ENCODE measurements around the gene DCN. TPM values are rescaled to one million over a fixed set of nuclear protein-coding genes. Genes with fewer than 3 reads are reported as not detected.

Gene DCN
- polyA plus RNA-seq, 1 of the 3 experiments (the other 2 are of a cell fraction): 5.5 TPM

GRCh38 chr12:91144053-91144452, 38.6 kb downstream of the DCN start:
- CTCF ChIA-PET: interaction anchor here (0.7 kb wide), 1 partner anchor 931 kb away, joined by 3 read pairs; no protein-coding TSS in a partner anchor

GRCh38 chr12:91143206-91143605, 39.4 kb downstream of the DCN start:
- Histone ChIP-seq H3K79me2 (ENCODE audit: insufficient read depth) (no peaks in the 10 kb centered on the region), H3K27ac (ENCODE audit: low read depth in 2 of 2, low read length in 1 of 2) (no peak overlapping the region; a peak in 2 of 4 replicates), H3K9me2 (no peaks in the 10 kb centered on the region), H3K4me3 (ENCODE audit: low read depth in 2 of 2, low read length in 1 of 2) (no peak overlapping the region), H2AFZ (ENCODE audit: low read depth) (no peak overlapping the region), H3K36me3 (replicated peaks in 1 of 2; ENCODE audit: control insufficient read depth in 1 of 2, insufficient read depth in 2 of 2, low read length in 1 of 2) (no peaks in the 10 kb centered on the region), H3K4me2 (no peak overlapping the region), H3K4me1 (ENCODE audit: control insufficient read depth in 1 of 2, insufficient read depth in 2 of 2, low read depth in 1 of 2, low read length in 1 of 2) (peaks cover 6 to 26% of the 10 kb centered on the region in 2 experiments), H3F3A (replicated peaks; ENCODE audit: insufficient read depth) (peaks cover 8% of the 10 kb centered on the region), H3K27me3 (ENCODE audit: insufficient read depth) (no peaks in the 10 kb centered on the region), H3K9ac (no peak overlapping the region), H4K20me1 (ENCODE audit: insufficient read depth) (no peaks in the 10 kb centered on the region), H3K9me3 (no peaks in the 10 kb centered on the region)
- ChIA-PET POLR2A (no interaction called here), CTCF (interaction anchor here (0.7 kb wide), 1 partner anchor 34 kb away, joined by 3 read pairs; no protein-coding TSS in a partner anchor)
- no peak for DNase-seq
- TF ChIP-seq RXRA (IDR thresholded peaks at IDR 0.05; ENCODE audit: borderline replicate concordance, low read depth): no peak
- TF ChIP-seq CTCF (IDR thresholded peaks at IDR 0.05): no peak
- no peak for TF ChIP-seq FOXM1 (IDR thresholded peaks at IDR 0.05; ENCODE audit: low read depth)
- WGBS (ENCODE audit: low lambda C conversion rate): 81% methylated on average over 3 of the region's 3 CpGs

More at GRCh38 chr12:91144053-91144452, 38.6 kb downstream of the DCN start:
- Histone ChIP-seq H4K20me1 (ENCODE audit: insufficient read depth) (no peaks in the 10 kb centered on the region), H3K4me2 (no peak overlapping the region), H3K27me3 (ENCODE audit: insufficient read depth) (no peaks in the 10 kb centered on the region), H3K27ac (ENCODE audit: low read depth in 2 of 2, low read length in 1 of 2) (no peak overlapping the region), H3K36me3 (replicated peaks in 1 of 2; ENCODE audit: control insufficient read depth in 1 of 2, insufficient read depth in 2 of 2, low read length in 1 of 2) (no peaks in the 10 kb centered on the region), H2AFZ (ENCODE audit: low read depth) (no peak overlapping the region), H3F3A (replicated peaks; ENCODE audit: insufficient read depth) (peaks cover 6% of the 10 kb centered on the region), H3K9me3 (no peaks in the 10 kb centered on the region), H3K4me1 (ENCODE audit: control insufficient read depth in 1 of 2, insufficient read depth in 2 of 2, low read depth in 1 of 2, low read length in 1 of 2) (peaks cover 0 to 18% of the 10 kb centered on the region in 2 experiments), H3K9me2 (no peaks in the 10 kb centered on the region), H3K4me3 (ENCODE audit: low read depth in 2 of 2, low read length in 1 of 2) (no peak overlapping the region), H3K79me2 (ENCODE audit: insufficient read depth) (no peaks in the 10 kb centered on the region), H3K9ac (no peak overlapping the region)
- WGBS (ENCODE audit: low lambda C conversion rate): 87% methylated on average over 2 of the region's 2 CpGs
- no peak for TF ChIP-seq IRF3 (IDR thresholded peaks at IDR 0.05; ENCODE audit: low read depth, low read length)
- no peak for TF ChIP-seq JUND (IDR thresholded peaks at IDR 0.05)
- POLR2A ChIA-PET: no interaction called here
- DNase-seq: no peak

GRCh38 chr12:91142221-91142631, 40.4 kb downstream of the DCN start:
- no peak for DNase-seq
- Histone ChIP-seq H4K20me1 (ENCODE audit: insufficient read depth) (no peaks in the 10 kb centered on the region), H3K9me3 (no peaks in the 10 kb centered on the region), H3K4me2 (no peak overlapping the region), H3K27me3 (ENCODE audit: insufficient read depth) (no peaks in the 10 kb centered on the region), H3K36me3 (replicated peaks in 1 of 2; ENCODE audit: control insufficient read depth in 1 of 2, insufficient read depth in 2 of 2, low read length in 1 of 2) (no peaks in the 10 kb centered on the region), H3K9me2 (no peaks in the 10 kb centered on the region), H3F3A (replicated peaks; ENCODE audit: insufficient read depth) (peaks cover 15% of the 10 kb centered on the region), H3K4me3 (ENCODE audit: low read depth in 2 of 2, low read length in 1 of 2) (no peak overlapping the region), H3K4me1 (ENCODE audit: control insufficient read depth in 1 of 2, insufficient read depth in 2 of 2, low read depth in 1 of 2, low read length in 1 of 2) (peaks cover 11 to 31% of the 10 kb centered on the region in 2 experiments), H3K79me2 (ENCODE audit: insufficient read depth) (no peaks in the 10 kb centered on the region), H2AFZ (ENCODE audit: low read depth) (no peak overlapping the region), H3K9ac (no peak overlapping the region), H3K27ac (ENCODE audit: low read depth in 2 of 2, low read length in 1 of 2) (no peak overlapping the region)
- ChIA-PET POLR2A (no interaction called here), CTCF (no interaction called here)
- TF ChIP-seq EP300 (IDR thresholded peaks at IDR 0.05; ENCODE audit: borderline replicate concordance in 1 of 2, low read depth in 1 of 2, low read length in 1 of 2) (no peak), CHD2 (IDR thresholded peaks at IDR 0.05; ENCODE audit: low read length, partially characterized antibody) (no peak), SIN3A (IDR thresholded peaks at IDR 0.05; ENCODE audit: borderline replicate concordance, low read depth, low read length) (no peak), RCOR1 (IDR thresholded peaks at IDR 0.05; ENCODE audit: low read length) (no peak), EZH2phosphoT487 (IDR thresholded peaks at IDR 0.05; ENCODE audit: borderline replicate concordance, low read depth) (no peak), YY1 (IDR thresholded peaks at IDR 0.05; ENCODE audit: low read depth) (no peak), ELF1 (IDR thresholded peaks at IDR 0.05) (no peak)
- WGBS (ENCODE audit: low lambda C conversion rate): 44% methylated on average over 3 of the region's 3 CpGs
